PC-9 (cell line): ENCODE data around the gene BNIPL. TPM values are rescaled to one million over a fixed set of nuclear protein-coding genes. Genes with fewer than 3 reads are reported as not detected.

Experiments used
- BruUV-seq: library from RNA; stranded (reverse); fragments of 400-500 nt; replicated peaks from 2 replicates; lab custom pipeline; 2021; lab: Mats Ljungman, UMichigan
- CTCF ChIA-PET: fragments of 300-600 bp; sonication (Branson Sonifier 250); formaldehyde crosslinking; loops from one replicate; lab custom pipeline; 2022; ENCODE audit warnings: antibody characterized with exemption; lab: Charles Lee
- POLR2A ChIA-PET: fragments of 300-600 bp; sonication (Branson Sonifier 250); formaldehyde crosslinking; loops from one replicate; lab custom pipeline; 2022; ENCODE audit warnings: antibody characterized with exemption; ENCODE audit not compliant: unreplicated experiment; lab: Charles Lee
- DNase-seq, 2 experiments: peaks; one replicate each; pipeline versions ENCODE4 v3.0.0 to v3.0.0-alpha.2; 2015 to 2022; ENCODE audit warnings: mixed read lengths in 1 of 2
- H2AFZ ChIP-seq: fragments of 200-600 bp; sonication (generic); 2 replicates; pipeline ENCODE4 v1.8.1; 2017; ENCODE audit warnings: antibody characterized with exemption
- H3F3A ChIP-seq: fragments of 200-600 bp; sonication (generic); 2 replicates; pipeline ENCODE4 v1.8.1; 2017; ENCODE audit warnings: antibody characterized with exemption, mild to moderate bottlenecking, low read depth; ENCODE audit not compliant: insufficient read depth
- H3K27ac ChIP-seq: fragments of 200-600 bp; sonication (generic); 2 replicates; pipeline ENCODE4 v1.6.1; 2016; ENCODE audit warnings: mixed run types
- H3K27me3 ChIP-seq: fragments of 200-600 bp; sonication (generic); 2 replicates; pipeline ENCODE4 v1.6.1; 2016; ENCODE audit warnings: low read depth, mixed run types; ENCODE audit not compliant: insufficient read depth
- H3K36me3 ChIP-seq: fragments of 200-600 bp; sonication (generic); 2 replicates; pipeline ENCODE4 v1.6.1; 2016; ENCODE audit warnings: low read depth, mixed run types
- H3K4me1 ChIP-seq: fragments of 200-600 bp; sonication (generic); replicated peaks from 2 replicates; pipeline ENCODE4 v1.6.1; 2016; ENCODE audit warnings: mixed run types; ENCODE audit not compliant: insufficient read depth
- H3K4me2 ChIP-seq: fragments of 200-600 bp; sonication (generic); 2 replicates; pipeline ENCODE4 v1.6.1; 2017; ENCODE audit warnings: mixed run types
- H3K4me3 ChIP-seq: fragments of 200-600 bp; sonication (generic); 2 replicates; pipeline ENCODE4 v1.6.1; 2016; ENCODE audit warnings: mixed run types
- H3K79me2 ChIP-seq: fragments of 200-600 bp; sonication (generic); 2 replicates; pipeline ENCODE4 v1.6.1; 2017; ENCODE audit warnings: low read depth, mixed run types
- H3K9me2 ChIP-seq: fragments of 200-600 bp; sonication (generic); 2 replicates; pipeline ENCODE4 v1.8.1; 2017; ENCODE audit warnings: mild to moderate bottlenecking; ENCODE audit not compliant: insufficient read depth
- H3K9me3 ChIP-seq: fragments of 200-600 bp; sonication (generic); 2 replicates; pipeline ENCODE4 v1.8.1; 2016; ENCODE audit warnings: low read depth; ENCODE audit not compliant: insufficient read depth
- H4K20me1 ChIP-seq: fragments of 200-600 bp; sonication (generic); 2 replicates; pipeline ENCODE4 v1.8.1; 2017; ENCODE audit not compliant: insufficient read depth
- CTCF ChIP-seq: fragments of 200-600 bp; sonication (generic); conservative IDR thresholded peaks from 2 replicates; pipeline ENCODE4 v1.6.1; 2017; ENCODE audit warnings: mixed run types, antibody characterized with exemption, mild to moderate bottlenecking, moderate library complexity
- EZH2 ChIP-seq: fragments of 200-600 bp; sonication (generic); IDR thresholded peaks from 2 replicates; pipeline ENCODE4 v1.8.0; 2017; ENCODE audit warnings: antibody characterized with exemption, low read depth
- intact Hi-C: fragments of 100-400 bp; cut with micrococcal nuclease; formaldehyde crosslinking; loops from one replicate; pipeline ENCODE4 v1.10.0; 2022; ENCODE audit not compliant: unreplicated experiment
- total RNA-seq: library from RNA; stranded (reverse); gene quantifications from 2 replicates; pipeline ENCODE4 v1.2.3, GENCODE V29; 2021

BNIPL gene
- total RNA-seq, 1 experiment from 2014 or later: 3.0 TPM

- Histone ChIP-seq H3K9me3 (no peaks in the 10 kb centered on the region), H3K27me3 (no peaks in the 10 kb centered on the region), H3K4me3 (no peak overlapping the region), H3K27ac (no peak overlapping the region), H3K4me2 (no peak overlapping the region), H3K9me2 (no peaks in the 10 kb centered on the region), H4K20me1 (no peaks in the 10 kb centered on the region), H2AFZ (no peak overlapping the region), H3F3A (peaks cover 18% of the 10 kb centered on the region), H3K79me2 (no peaks in the 10 kb centered on the region), H3K4me1 (peaks cover 40% of the 10 kb centered on the region), H3K36me3 (no peaks in the 10 kb centered on the region)
- BruUV-seq: no TSS peak
- CTCF ChIA-PET: interaction anchor here (0.6 kb wide), 1 partner anchor 28 kb away, joined by 5 read pairs; the partner anchor contains the start of gene CERS2
- no peak for DNase-seq
- intact Hi-C loops: no loop called here
- POLR2A ChIA-PET: interaction anchor here (0.7 kb wide), 1 partner anchor 743 kb away, joined by 4 read pairs; no protein-coding TSS in a partner anchor
- TF ChIP-seq EZH2: no peak
- TF ChIP-seq CTCF: no peak
These were observed 34.3 kb upstream of the BNIPL start for GRCh38 chr1:151002051-151002450.

- Histone ChIP-seq H3K27ac (no peak overlapping the region), H3K27me3 (no peaks in the 10 kb centered on the region), H3K79me2 (no peaks in the 10 kb centered on the region), H3K36me3 (no peaks in the 10 kb centered on the region), H3K4me2 (no peak overlapping the region), H2AFZ (no peak overlapping the region), H3K9me3 (no peaks in the 10 kb centered on the region), H3K4me1 (peaks cover 46% of the 10 kb centered on the region), H3K4me3 (no peak overlapping the region), H3F3A (peaks cover 24% of the 10 kb centered on the region), H3K9me2 (no peaks in the 10 kb centered on the region), H4K20me1 (no peaks in the 10 kb centered on the region)
- ChIA-PET POLR2A (interaction anchor here (0.9 kb wide), 1 partner anchor 740 kb away, joined by 5 read pairs; no protein-coding TSS in a partner anchor), CTCF (interaction anchor here (1.2 kb wide), 1 partner anchor 21 kb away, joined by 3 read pairs; no protein-coding TSS in a partner anchor)
- TF ChIP-seq EZH2: no peak
- no peak for TF ChIP-seq CTCF
- DNase-seq: no peak
- intact Hi-C loops: no loop called here
- no TSS peak for BruUV-seq
These were observed 33.8 kb upstream of the BNIPL start for GRCh38 chr1:151002611-151003010.

DNA sequence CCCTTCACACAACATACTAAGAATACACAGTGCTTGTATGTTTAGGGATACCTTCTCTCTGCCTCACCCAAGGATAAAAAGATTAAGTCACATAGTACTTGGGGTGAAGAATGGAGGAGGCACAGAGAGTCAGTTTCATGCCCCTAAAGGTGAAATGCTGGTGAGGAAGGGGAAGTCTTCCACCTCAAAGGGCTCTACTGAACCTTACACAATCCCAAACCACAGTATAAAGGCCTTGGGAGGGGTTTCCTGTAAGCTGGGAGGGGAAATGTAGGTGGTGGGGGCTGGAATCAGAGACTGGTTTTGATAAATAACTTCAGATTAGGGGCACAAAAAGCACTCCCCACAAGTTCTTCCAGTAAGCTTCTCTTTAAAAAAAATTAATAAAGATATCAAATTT, 33.2 kb upstream of the BNIPL start:
- H3K4me3 ChIP-seq: no peak overlapping the region
- no peaks in the 10 kb centered on the region for H3K36me3 ChIP-seq
- no peak for DNase-seq
- peaks cover 28% of the 10 kb centered on the region for H3F3A ChIP-seq
- H3K9me2 ChIP-seq: no peaks in the 10 kb centered on the region
- POLR2A ChIA-PET: interaction anchor here (0.6 to 0.9 kb wide), 2 partner anchors 44 to 741 kb away, joined by 3 to 5 read pairs; no protein-coding TSS in a partner anchor
- no peaks in the 10 kb centered on the region for H3K79me2 ChIP-seq
- H2AFZ ChIP-seq: no peak overlapping the region
- intact Hi-C loops: no loop called here
- peaks cover 50% of the 10 kb centered on the region for H3K4me1 ChIP-seq
- no peaks in the 10 kb centered on the region for H3K27me3 ChIP-seq
- no peak overlapping the region for H3K27ac ChIP-seq
- CTCF ChIA-PET: interaction anchor here (1.2 kb wide), 1 partner anchor 22 kb away, joined by 3 read pairs; no protein-coding TSS in a partner anchor
- BruUV-seq: no TSS peak
- no peaks in the 10 kb centered on the region for H3K9me3 ChIP-seq
- no peak for TF ChIP-seq EZH2
- TF ChIP-seq CTCF: no peak
- H4K20me1 ChIP-seq: no peaks in the 10 kb centered on the region
- no peak overlapping the region for H3K4me2 ChIP-seq
